Measurements from ENCODE around the gene CD9.
"Not testable (repeated sequence)": the region's sequence is repeated elsewhere in the genome, so short reads cannot be mapped to it uniquely, and the experiment has no call there.

Gene CD9

DNA sequence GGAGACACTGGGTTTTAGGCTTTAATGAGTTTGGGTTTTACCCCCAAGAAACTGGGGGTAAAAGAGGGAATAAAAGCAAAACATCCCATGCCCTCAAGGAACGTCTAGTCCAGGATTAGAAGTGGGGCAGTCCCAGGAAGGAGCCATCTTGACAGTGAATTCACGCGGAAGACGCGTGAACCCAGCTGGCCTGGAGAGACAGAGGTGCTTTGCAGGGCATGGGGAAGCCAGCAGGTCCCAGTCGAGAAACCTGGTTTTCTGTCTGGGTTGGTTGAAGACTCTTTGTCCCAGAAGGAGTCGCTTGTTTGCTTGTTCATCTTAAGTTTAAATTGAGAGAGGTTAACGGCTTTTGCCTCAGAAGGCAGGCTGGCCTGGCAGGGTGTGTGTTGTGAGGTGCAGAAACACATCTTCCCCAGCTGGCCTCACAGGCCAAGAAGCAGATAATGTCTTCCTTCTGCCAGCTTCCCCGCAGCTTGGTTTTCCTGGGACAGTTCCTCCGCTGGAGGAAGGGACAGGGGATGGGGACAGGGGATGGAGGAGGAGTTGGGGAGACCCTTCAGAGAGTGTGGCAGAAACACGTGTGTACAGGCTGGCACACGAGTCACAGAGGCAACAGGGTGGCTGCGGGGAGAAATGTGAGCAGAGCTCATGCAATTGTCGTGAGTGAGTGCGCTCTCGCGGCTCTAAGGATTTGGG, 18.5 kb upstream of the CD9 start:
- no peak for DNase-seq (ENCODE audit: low read depth)
- TF ChIP-seq, protein P1, sequence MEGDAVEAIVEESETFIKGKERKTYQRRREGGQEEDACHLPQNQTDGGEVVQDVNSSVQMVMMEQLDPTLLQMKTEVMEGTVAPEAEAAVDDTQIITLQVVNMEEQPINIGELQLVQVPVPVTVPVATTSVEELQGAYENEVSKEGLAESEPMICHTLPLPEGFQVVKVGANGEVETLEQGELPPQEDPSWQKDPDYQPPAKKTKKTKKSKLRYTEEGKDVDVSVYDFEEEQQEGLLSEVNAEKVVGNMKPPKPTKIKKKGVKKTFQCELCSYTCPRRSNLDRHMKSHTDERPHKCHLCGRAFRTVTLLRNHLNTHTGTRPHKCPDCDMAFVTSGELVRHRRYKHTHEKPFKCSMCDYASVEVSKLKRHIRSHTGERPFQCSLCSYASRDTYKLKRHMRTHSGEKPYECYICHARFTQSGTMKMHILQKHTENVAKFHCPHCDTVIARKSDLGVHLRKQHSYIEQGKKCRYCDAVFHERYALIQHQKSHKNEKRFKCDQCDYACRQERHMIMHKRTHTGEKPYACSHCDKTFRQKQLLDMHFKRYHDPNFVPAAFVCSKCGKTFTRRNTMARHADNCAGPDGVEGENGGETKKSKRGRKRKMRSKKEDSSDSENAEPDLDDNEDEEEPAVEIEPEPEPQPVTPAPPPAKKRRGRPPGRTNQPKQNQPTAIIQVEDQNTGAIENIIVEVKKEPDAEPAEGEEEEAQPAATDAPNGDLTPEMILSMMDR (IDR thresholded peaks at IDR 0.05; ENCODE audit: insufficient read depth, low read depth, low read length, missing control alignments), result no peak
- H3K4me3 ChIP-seq (ENCODE audit: low read depth, low read length), result no peak overlapping the region

DNA sequence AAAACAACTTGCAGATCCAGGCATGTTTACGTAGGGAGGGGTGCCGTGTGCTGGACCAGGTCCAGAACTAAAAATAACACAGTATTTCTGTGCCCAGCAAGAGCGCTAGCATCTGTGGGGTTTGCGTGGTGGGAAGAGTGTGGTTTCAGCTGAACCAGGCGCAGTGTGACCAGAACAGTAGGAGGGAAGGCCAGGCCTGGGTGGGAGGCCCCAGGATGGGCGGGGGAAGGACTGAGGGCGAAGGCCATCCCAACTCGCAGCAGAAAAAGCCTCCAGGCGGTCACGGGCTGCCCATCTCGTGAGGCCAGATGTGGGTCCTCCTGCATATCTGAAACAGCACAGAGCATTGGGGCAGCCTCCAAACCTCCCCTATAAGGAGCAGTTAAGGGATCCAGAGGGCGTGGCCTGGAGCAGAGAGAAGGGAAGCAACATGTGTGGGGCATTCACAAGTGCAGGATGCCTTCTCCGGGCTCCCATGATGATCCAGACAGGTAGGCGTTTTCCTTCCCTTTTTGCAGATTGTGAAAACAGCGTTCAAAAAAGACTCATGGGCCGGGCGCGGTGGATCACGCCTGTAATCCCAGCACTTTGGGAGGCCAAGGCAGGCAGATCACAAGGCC, 17.8 kb upstream of the CD9 start:
- TF ChIP-seq, protein P1 (IDR thresholded peaks at IDR 0.05; ENCODE audit: insufficient read depth, low read depth, low read length, missing control alignments), result no peak
- DNase-seq (ENCODE audit: low read depth), result no peak
- no peak overlapping the region for H3K4me3 ChIP-seq (ENCODE audit: low read depth, low read length)

DNA sequence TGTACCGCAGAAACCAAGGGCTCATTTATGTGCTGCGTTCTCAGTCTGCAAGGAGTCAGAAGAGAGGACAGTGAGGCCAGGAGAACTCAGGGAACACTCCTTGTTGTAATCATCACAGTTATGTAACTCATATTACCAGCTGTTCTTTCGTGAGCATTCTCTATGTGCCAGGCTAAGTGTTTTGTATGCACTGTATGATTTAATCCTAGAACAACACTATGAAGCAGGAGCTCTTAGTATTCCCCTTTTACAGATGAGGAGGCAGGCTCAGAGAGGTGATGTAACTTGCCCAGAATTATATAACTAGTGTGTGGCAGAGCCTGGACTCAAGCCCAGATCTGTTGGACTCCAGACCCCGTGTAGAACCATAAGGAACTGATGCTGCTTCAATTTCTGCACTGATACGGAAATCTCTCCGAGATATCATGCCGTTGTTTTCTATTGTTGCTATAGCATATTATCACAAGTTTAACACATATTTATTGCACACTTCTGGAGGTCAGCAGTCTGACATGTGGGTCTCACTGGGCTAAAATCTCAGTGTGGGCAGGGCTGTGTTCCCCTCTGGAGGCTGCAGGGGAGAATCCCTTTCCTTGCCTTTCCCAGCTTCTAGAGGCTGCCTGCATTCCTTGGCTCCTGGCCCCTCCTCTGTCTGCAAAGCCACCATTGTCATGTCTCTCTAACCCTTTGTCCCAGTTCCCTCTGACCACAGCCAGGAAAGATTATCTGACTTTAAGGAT, 16.3 kb upstream of the CD9 start:
- DNase-seq (ENCODE audit: low read depth), result no peak
- H3K4me3 ChIP-seq (ENCODE audit: low read depth, low read length), result no peak overlapping the region
- TF ChIP-seq, protein P1 (IDR thresholded peaks at IDR 0.05; ENCODE audit: insufficient read depth, low read depth, low read length, missing control alignments), result no peak

DNA sequence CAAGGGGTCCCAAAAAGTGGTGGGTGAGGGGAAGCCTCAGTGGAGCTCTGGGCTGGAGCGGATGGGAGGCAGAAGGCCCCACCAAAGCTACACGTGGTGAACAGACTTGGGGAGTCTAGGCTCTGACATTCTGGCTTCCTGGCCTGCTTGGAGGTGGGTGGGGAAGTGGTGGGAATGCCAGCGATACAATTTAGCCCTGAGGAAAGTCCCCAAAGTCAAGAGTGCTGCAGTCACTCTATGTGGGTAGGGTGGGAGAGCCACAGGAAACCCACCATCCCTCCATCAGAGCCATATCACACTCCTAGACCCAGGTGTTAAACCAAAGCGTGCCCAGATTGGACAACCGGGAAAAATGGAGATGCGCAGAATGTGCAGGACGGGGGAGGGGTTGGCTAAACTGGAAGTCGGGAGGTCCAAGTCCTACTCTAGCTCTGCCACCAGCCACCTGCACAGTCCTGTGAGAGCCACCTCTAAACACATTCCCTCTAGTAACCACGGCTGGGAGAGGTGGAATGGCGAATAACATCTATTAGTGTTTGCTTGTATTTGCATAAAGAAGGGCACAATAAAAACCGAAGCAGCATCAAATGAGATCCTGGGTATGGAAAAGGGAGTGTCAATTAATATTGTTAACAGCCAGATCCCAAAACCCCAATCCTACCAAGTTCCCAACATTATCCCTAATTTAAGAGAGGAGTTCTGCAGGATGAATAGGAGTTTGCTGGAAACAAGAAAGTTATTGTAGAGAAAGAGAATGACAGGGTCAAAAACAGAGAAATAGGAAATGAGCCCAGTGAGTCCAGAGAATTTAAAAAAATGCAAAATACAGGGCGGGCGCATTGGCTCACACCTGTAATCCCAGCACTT, 14.0 kb upstream of the CD9 start:
- no peak overlapping the region for H3K4me3 ChIP-seq (ENCODE audit: low read depth, low read length)
- TF ChIP-seq, protein P1 (IDR thresholded peaks at IDR 0.05; ENCODE audit: insufficient read depth, low read depth, low read length, missing control alignments), result no peak
- DNase-seq (ENCODE audit: low read depth), result no peak

DNA sequence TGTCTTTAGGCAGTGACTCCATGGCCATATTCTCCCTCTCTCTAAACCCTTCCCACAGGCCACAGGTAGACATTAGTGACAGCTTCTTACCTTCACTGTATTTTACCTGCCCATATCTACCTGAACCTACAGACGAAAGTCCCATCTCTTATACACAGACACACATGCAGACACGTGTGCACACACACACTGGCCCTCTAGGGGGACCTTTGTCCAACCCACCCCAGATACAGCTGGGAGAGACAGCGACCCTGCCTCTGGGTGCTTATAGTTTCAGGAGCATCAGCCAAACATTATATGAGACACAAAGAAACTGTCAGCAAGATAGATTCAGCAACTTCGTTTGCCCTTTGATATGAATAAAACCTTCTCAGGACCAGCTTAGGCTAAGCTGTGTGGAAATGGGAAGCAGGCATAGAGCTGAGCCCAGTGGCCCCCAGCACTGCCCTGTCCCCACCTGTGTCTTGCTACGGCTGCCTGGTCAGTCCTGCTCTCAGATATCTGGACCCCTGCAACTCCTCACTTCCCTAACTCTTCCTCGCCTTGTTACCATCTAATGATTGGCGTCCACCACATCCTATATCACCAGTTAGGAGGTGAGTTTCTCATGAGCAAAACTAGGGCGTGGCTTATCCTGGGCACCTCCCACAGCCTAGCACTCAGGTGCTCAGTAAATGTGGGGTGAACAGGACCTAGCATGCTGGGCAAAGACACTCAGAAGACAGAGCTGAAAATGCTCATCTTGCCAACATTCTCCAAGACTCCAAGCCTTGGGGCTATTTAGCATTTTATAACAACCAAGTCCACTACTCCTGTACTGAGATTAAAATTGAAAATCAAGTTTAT, 12.0 kb upstream of the CD9 start:
- TF ChIP-seq, protein P1 (IDR thresholded peaks at IDR 0.05; ENCODE audit: insufficient read depth, low read depth, low read length, missing control alignments), result no peak
- DNase-seq (ENCODE audit: low read depth), result no peak
- H3K4me3 ChIP-seq (ENCODE audit: low read depth, low read length), result no peak overlapping the region

DNA sequence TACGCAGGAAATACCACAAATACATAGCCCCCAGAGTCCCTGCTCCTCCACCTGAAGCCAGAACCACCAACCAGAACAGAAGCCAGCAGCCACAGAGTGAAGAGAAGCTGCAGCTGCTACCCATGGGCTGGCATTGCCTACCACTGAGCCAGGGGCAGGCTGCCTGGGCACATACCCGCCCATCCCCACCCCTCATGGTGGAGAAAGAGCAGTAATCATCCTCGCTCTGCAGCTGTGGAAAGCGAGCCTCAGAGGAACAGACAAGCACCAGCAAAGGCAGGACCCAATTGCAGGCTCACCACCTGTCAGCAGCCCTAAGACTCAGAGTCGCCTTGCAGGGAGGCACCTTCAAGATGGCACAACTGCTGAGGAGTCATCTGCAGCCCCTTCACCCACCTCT, 11.2 kb upstream of the CD9 start:
- TF ChIP-seq, protein P1 (IDR thresholded peaks at IDR 0.05; ENCODE audit: insufficient read depth, low read depth, low read length, missing control alignments), result no peak
- DNase-seq (ENCODE audit: low read depth), result no peak

DNA sequence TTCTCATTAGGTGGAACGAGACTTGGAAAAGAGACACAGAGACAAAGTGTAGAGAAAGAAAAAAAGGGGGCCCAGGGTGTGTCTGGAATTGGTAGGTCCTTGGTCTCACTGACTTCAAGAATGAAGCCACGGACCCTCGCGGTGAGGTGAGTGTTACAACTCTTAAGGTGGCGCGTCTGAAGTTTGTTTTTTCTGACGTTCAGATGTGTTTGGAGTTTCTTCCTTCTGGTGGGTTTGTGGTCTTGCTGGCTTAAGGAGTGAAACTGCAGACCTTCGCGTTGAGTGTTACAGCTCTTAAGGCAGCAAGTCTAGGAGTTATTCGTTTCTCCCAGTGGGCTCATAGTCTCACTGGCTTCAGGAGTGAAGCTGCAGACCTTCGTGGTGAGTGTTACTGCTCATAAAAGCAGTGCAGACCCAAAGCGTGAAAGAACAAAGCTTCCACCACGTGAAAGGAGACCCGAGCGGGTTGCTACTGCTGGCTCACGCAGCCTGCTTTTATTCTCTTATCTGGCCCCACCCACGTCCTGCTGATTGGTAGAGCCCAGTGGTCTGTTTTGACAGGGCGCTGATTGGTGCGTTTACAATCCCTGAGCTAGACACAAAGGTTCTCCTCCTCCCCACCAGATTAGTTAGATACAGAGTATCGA, 10.1 kb upstream of the CD9 start:
- not testable (repeated sequence) for H3K4me3 ChIP-seq (ENCODE audit: low read depth, low read length); DNase-seq (ENCODE audit: low read depth)

More for the DNA sequence above, 11.2 kb upstream of the CD9 start:
- H3K4me3 ChIP-seq (ENCODE audit: low read depth, low read length), result no peak overlapping the region

DNA sequence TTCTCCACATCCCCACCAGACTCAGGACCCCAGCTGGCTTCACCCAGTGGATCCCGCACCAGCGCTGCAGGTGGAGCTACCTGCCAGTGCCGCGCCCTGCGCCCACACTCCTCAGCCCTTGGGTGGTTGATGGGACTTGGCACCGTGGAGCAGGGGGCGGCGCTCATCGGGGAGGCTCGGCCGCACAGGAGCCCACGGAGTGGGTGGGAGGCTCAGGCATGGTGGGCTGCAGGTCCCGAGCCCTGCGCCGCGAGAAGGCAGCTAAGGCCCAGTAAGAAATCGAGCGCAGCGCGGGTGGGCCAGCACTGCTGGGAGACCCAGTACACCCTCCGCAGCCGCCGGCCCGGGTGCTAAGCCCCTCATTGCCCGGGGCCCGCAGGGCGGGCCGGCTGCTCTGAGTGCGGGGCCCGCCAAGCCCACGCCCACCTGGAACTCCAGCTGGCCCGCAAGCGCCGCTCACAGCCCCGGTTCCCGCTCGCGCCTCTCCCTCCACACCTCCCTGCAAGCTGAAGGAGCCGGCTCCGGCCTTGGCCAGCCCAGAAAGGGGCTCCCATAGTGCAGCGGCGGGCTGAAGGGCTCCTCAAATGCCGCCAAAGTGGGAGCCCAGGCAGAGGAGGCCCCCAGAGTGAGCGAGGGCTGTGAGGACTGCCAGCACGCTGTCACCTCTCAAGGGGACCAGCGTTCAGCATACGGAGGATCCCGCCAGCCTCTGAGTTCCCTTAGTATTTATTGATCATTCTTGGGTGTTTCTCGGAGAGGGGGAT, 9.3 kb upstream of the CD9 start:
- not testable (repeated sequence) for DNase-seq (ENCODE audit: low read depth); H3K4me3 ChIP-seq (ENCODE audit: low read depth, low read length)

All from GM12865 (cell line).